HepG2 (cell line): ENCODE results near the gene FMNL1. TPM values are rescaled to one million over a fixed set of nuclear protein-coding genes. Genes with fewer than 3 reads are reported as not detected.

ENCODE experiments used
- BCL6 ChIP-seq: IDR thresholded peaks from 2 replicates; pipeline ENCODE4 v1.6.1; 2016; ENCODE audit warnings: missing genetic modification reagents, missing compliant biosample characterization
- CBFB ChIP-seq: sonication (generic); formaldehyde crosslinking; IDR thresholded peaks from 2 replicates; pipeline ENCODE4 v1.4.0; 2020; ENCODE audit warnings: missing genetic modification reagents
- ELF3 ChIP-seq: IDR thresholded peaks from 2 replicates; pipeline ENCODE4 v1.6.1; 2016; ENCODE audit warnings: missing genetic modification reagents, missing compliant biosample characterization
- ESRRA ChIP-seq: sonication (generic); formaldehyde crosslinking; IDR thresholded peaks from 2 replicates; pipeline ENCODE4 v1.5.1; 2020; ENCODE audit warnings: mild to moderate bottlenecking, low read depth, missing genetic modification reagents
- HMG20A ChIP-seq: IDR thresholded peaks from 2 replicates; pipeline ENCODE4 v1.6.1; 2016; ENCODE audit warnings: borderline replicate concordance
- HNF4A ChIP-seq: sonication (generic); formaldehyde crosslinking; IDR thresholded peaks from 2 replicates; pipeline ENCODE4 v1.4.0; 2020; ENCODE audit warnings: missing genetic modification reagents
- HNF4G ChIP-seq, 2 experiments: sonication (generic) in 1 of 2; formaldehyde crosslinking in 1 of 2; IDR thresholded peaks; 2 replicates each; pipeline versions ENCODE4 v1.4.0 to v1.6.1; 2011 to 2020; ENCODE audit warnings: borderline replicate concordance in 2 of 2, low read depth in 2 of 2, mild to moderate bottlenecking in 2 of 2, low read length in 1 of 2, missing genetic modification reagents in 1 of 2, moderate library complexity in 1 of 2
- KLF11 ChIP-seq: IDR thresholded peaks from 2 replicates; pipeline ENCODE4 v1.6.1; 2016; ENCODE audit warnings: missing compliant biosample characterization
- LCORL ChIP-seq, 2 experiments: fragments of 450-650 bp in 1 of 2; sonication (generic) in 1 of 2; formaldehyde crosslinking in 1 of 2; IDR thresholded peaks; 2 replicates each; pipeline versions ENCODE4 v1.5.0 to v1.6.1; 2017 to 2020; ENCODE audit warnings: antibody characterized with exemption in 1 of 2, missing genetic modification reagents in 1 of 2
- RXRA ChIP-seq: sonication (generic); formaldehyde crosslinking; IDR thresholded peaks from 2 replicates; pipeline ENCODE4 v1.5.1; 2020; ENCODE audit warnings: missing genetic modification reagents
- SALL2 ChIP-seq: sonication (generic); formaldehyde crosslinking; IDR thresholded peaks from 2 replicates; pipeline ENCODE4 v1.8.1; 2023; ENCODE audit warnings: mild to moderate bottlenecking, missing genetic modification reagents, inconsistent platforms
- SP4 ChIP-seq: sonication (generic); formaldehyde crosslinking; IDR thresholded peaks from 2 replicates; pipeline ENCODE4 v1.8.1; 2023; ENCODE audit warnings: mild to moderate bottlenecking, missing genetic modification reagents
- ZFP36L1 ChIP-seq: sonication (generic); formaldehyde crosslinking; IDR thresholded peaks from 2 replicates; pipeline ENCODE4 v1.8.0; 2022; ENCODE audit warnings: mild to moderate bottlenecking, missing genetic modification reagents, moderate library complexity
- ZNF34 ChIP-seq: sonication (generic); formaldehyde crosslinking; IDR thresholded peaks from 2 replicates; pipeline ENCODE4 v1.4.0; 2020; ENCODE audit warnings: mild to moderate bottlenecking, missing genetic modification reagents, borderline replicate concordance
- ZNF556 ChIP-seq: sonication (generic); formaldehyde crosslinking; IDR thresholded peaks from 2 replicates; pipeline ENCODE4 v1.4.0; 2020; ENCODE audit warnings: mild to moderate bottlenecking, missing genetic modification reagents, borderline replicate concordance
- ZSCAN20 ChIP-seq: sonication (generic); formaldehyde crosslinking; IDR thresholded peaks from 2 replicates; pipeline ENCODE4 v1.4.0; 2020; ENCODE audit warnings: missing genetic modification reagents, mild to moderate bottlenecking, borderline replicate concordance
- ZSCAN25 ChIP-seq: sonication (generic); formaldehyde crosslinking; IDR thresholded peaks from 2 replicates; pipeline ENCODE4 v1.8.0; 2022; ENCODE audit warnings: mild to moderate bottlenecking, missing genetic modification reagents
- polyA plus RNA-seq, 8 experiments: library from polyadenylated mRNA; depleted of rRNA in 3 of 8; stranded (reverse) in 7 of 8; unstranded in 1 of 8; fragments of >200 nt; fragmentation: Illumina TruSeq in 4 of 8; extraction: Trizol in 4 of 8; gene quantifications; 2 replicates each; pipeline versions ENCODE4 v1.2.1 to v1.2.3, GENCODE V29; 2011 to 2016; ENCODE audit warnings: low read depth in 4 of 8, missing spikeins in 1 of 8, mixed read lengths in 1 of 8; ENCODE audit not compliant: insufficient read depth in 1 of 8
- total RNA-seq, 5 experiments: library from RNA; depleted of rRNA; stranded (reverse); fragments of >200 nt; fragmentation: Illumina TruSeq; extraction: Trizol; gene quantifications; 2 replicates each; pipeline ENCODE4 v1.2.3, GENCODE V29; 2016; ENCODE audit warnings: low read depth in 1 of 5
- TF ChIP-seq, protein P1 (sequence below): sonication (generic); formaldehyde crosslinking; IDR thresholded peaks from 2 replicates; pipeline ENCODE4 v1.4.0; 2020; ENCODE audit warnings: missing genetic modification reagents, mild to moderate bottlenecking, borderline replicate concordance
- TF ChIP-seq, protein P2 (sequence below): sonication (generic); formaldehyde crosslinking; IDR thresholded peaks from 2 replicates; pipeline ENCODE4 v1.5.0; 2020; ENCODE audit warnings: missing genetic modification reagents
- TF ChIP-seq, protein P3 (sequence below): sonication (generic); formaldehyde crosslinking; IDR thresholded peaks from 2 replicates; pipeline ENCODE4 v1.4.0; 2020; ENCODE audit warnings: mild to moderate bottlenecking, missing genetic modification reagents

Gene FMNL1
- total and polyA plus RNA-seq, 2 of the 13 experiments (the other 11 are each of a cell fraction or from before 2014, with no cell fraction given): 0.53 to 0.70 TPM

DNA sequence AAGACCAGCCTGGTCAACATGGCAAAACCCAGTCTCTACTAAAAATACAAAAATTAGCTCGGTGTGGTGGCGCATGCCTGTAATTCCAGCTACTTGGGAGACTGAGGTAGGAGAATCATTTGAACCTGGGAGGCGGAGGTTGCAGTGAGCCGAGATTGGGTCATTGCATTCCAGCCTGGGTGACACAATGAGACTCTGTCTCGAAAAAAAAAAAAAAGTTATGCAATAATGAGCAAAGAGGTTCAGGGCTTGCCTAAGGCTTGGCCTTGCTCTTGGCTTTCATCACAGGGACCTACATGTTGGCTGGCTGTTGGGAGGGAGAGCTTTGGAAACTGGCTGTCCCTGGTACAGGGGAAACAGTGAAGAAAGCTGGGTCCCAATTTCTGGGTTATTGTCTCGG lies 19.8 kb upstream of the FMNL1 start (continued):
- TF ChIP-seq SALL2 (CRISPR knock-in tag) (peak; percentile 26; the same call in 1 of the 2 replicates), HMG20A (peak; percentile 85; the same call in 1 of the 2 replicates), RXRA (CRISPR knock-in tag) (peak; percentile 84; the same call in 1 of the 2 replicates), BCL6 (CRISPR knock-in tag) (peak; percentile 92), ZFP36L1 (CRISPR knock-in tag) (peak; percentile 77; the same call in 1 of the 2 replicates), KLF11 (CRISPR knock-in tag) (peak; percentile 85; the same call in 1 of the 2 replicates), ZSCAN25 (CRISPR knock-in tag) (peak; percentile 67; the same call in 1 of the 2 replicates), ZSCAN20 (CRISPR knock-in tag) (peak; percentile 38; the same call in 1 of the 2 replicates), ZNF556 (CRISPR knock-in tag) (peak; percentile 89; the same call in 1 of the 2 replicates), HNF4G (IDR thresholded peaks at IDR 0.05; ENCODE audit: borderline replicate concordance, low read depth, low read length) (peak; percentile 58; the same call in 1 of the 2 replicates), HNF4G (CRISPR knock-in tag; IDR thresholded peaks at IDR 0.05; ENCODE audit: borderline replicate concordance, low read depth) (peak; percentile 74; the same call in 1 of the 2 replicates), HNF4A (CRISPR knock-in tag) (peak; percentile 68), SP4 (CRISPR knock-in tag) (peak; percentile 79; the same call in 1 of the 2 replicates), LCORL (IDR thresholded peaks at IDR 0.05) (peak; percentile 90), LCORL (CRISPR knock-in tag; IDR thresholded peaks at IDR 0.05) (peak; percentile 90), CBFB (CRISPR knock-in tag) (0 out of 2 replicates have a peak, but pooled peaks have one; percentile 72), ELF3 (CRISPR knock-in tag) (peak; percentile 83), ESRRA (CRISPR knock-in tag) (0 out of 2 replicates have a peak, but pooled peaks have one; percentile 66), ZNF34 (CRISPR knock-in tag) (0 out of 2 replicates have a peak, but pooled peaks have one; percentile 68)
- TF ChIP-seq, protein P1, sequence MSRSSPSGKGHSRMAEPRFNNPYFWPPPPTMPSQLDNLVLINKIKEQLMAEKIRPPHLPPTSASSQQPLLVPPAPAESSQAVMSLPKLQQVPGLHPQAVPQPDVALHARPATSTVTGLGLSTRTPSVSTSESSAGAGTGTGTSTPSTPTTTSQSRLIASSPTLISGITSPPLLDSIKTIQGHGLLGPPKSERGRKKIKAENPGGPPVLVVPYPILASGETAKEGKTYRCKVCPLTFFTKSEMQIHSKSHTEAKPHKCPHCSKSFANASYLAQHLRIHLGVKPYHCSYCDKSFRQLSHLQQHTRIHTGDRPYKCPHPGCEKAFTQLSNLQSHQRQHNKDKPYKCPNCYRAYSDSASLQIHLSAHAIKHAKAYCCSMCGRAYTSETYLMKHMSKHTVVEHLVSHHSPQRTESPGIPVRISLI: peak; percentile 100
- TF ChIP-seq, protein P2, sequence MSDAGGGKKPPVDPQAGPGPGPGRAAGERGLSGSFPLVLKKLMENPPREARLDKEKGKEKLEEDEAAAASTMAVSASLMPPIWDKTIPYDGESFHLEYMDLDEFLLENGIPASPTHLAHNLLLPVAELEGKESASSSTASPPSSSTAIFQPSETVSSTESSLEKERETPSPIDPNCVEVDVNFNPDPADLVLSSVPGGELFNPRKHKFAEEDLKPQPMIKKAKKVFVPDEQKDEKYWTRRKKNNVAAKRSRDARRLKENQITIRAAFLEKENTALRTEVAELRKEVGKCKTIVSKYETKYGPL (CRISPR knock-in tag): peak; percentile 97
- TF ChIP-seq, protein P3, sequence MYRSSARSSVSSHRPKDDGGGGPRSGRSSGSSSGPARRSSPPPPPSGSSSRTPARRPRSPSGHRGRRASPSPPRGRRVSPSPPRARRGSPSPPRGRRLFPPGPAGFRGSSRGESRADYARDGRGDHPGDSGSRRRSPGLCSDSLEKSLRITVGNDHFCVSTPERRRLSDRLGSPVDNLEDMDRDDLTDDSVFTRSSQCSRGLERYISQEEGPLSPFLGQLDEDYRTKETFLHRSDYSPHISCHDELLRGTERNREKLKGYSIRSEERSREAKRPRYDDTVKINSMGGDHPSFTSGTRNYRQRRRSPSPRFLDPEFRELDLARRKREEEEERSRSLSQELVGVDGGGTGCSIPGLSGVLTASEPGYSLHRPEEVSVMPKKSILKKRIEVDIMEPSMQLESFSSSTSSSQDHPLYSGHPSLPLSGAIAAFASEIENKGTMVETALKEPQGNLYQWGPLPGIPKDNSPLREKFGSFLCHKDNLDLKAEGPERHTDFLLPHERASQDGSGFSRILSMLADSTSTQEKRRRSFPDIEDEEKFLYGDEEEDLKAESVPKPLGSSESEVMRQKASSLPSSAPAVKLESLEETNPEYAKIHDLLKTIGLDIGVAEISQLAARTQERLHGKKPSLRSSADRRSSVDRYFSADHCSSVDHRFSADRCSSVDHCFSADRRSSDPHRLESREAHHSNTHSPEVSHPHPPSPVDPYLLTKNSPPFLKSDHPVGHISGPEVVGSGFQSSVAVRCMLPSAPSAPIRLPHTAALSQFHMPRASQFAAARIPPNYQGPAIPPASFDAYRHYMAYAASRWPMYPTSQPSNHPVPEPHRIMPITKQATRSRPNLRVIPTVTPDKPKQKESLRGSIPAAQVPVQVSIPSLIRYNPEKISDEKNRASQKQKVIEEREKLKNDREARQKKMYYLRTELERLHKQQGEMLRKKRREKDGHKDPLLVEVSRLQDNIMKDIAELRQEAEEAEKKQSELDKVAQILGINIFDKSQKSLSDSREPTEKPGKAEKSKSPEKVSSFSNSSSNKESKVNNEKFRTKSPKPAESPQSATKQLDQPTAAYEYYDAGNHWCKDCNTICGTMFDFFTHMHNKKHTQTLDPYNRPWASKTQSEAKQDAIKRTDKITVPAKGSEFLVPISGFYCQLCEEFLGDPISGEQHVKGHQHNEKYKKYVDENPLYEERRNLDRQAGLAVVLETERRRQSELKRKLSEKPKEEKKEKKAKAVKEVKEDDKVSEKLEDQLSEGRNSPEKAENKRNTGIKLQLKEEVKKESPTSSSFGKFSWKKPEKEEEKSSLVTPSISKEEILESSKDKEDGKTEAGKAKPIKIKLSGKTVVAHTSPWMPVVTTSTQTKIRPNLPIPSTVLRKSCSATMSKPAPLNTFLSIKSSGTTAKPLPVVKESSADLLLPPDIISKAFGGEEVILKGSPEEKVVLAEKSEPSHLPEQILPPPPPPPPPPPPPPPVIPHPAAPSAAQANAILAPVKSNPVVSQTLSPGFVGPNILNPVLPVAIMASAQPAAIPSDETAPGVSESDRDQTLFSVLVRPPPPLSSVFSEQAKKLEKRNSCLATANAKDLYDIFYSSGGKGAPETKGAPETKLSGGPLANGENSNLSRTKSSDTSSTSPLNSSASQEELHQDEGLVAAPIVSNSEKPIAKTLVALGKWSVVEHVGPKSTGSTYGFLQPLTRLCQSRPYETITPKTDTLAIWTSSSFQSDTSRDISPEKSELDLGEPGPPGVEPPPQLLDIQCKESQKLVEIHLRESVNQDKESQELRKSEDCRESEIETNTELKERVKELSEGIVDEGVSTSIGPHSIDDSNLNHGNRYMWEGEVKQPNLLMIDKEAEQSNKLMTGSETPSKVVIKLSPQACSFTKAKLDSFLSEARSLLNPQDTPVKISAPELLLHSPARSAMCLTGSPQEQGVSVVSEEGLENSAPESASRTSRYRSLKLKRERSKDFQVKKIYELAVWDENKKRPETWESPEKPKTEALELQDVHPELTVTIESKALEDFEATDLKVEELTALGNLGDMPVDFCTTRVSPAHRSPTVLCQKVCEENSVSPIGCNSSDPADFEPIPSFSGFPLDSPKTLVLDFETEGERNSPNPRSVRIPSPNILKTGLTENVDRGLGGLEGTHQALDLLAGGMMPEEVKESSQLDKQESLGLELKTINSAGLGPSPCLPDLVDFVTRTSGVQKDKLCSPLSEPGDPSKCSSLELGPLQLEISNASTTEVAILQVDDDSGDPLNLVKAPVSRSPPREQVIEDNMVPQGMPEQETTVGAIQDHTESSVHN: peak; percentile 47; the same call in 1 of the 2 replicates
